HG03378 (cell line): ENCODE results near the gene TPSAB1.
"Not testable (repeated sequence)": the region's sequence is repeated elsewhere in the genome, so short reads cannot be mapped to it uniquely, and the experiment has no call there.

Experiments
- ATAC-seq: cut with Tn5 transposase; IDR thresholded peaks from one replicate; pipeline ENCODE4 v1.9.1; 2021; ENCODE audit warnings: mild to moderate bottlenecking, moderate library complexity; ENCODE audit not compliant: unreplicated experiment

The TPSAB1 gene

GRCh38 chr16:1222553-1223354, 17.8 kb upstream of the TPSAB1 start:
- ATAC-seq: no peak

GRCh38 chr16:1223355-1224214, 16.9 kb upstream of the TPSAB1 start:
- ATAC-seq: no peak

- ATAC-seq: no peak
Measured at GRCh38 chr16:1224558-1224957, 15.9 kb upstream of the TPSAB1 start.

- ATAC-seq: no peak
Measured at GRCh38 chr16:1225051-1225451, 15.5 kb upstream of the TPSAB1 start, which contains the start of gene TPSG1. Gene TPSG1, minus strand, starts transcription at chr16:1225268. Its CDS starts 16 bp downstream, at chr16:1225252.

- not testable (repeated sequence) for ATAC-seq
Measured at GRCh38 chr16:1225728-1226311, 14.7 kb upstream of the TPSAB1 start.

GRCh38 chr16:1226692-1227091, 13.8 kb upstream of the TPSAB1 start:
- not testable (repeated sequence) for ATAC-seq

- ATAC-seq: not testable (repeated sequence)
Measured at GRCh38 chr16:1228227-1228626, 12.3 kb upstream of the TPSAB1 start.

GRCh38 chr16:1229476-1229875, 11.0 kb upstream of the TPSAB1 start:
- ATAC-seq: not testable (repeated sequence)

GRCh38 chr16:1230084-1230470, 10.4 kb upstream of the TPSAB1 start, which contains the start of gene TPSB2:
Gene TPSB2, minus strand, starts transcription at chr16:1230184. Its CDS starts 233 bp downstream, at chr16:1229951.
- ATAC-seq: not testable (repeated sequence)

- ATAC-seq: not testable (repeated sequence)
Measured at GRCh38 chr16:1230471-1231212, 9.9 kb upstream of the TPSAB1 start.

- not testable (repeated sequence) for ATAC-seq
Measured at GRCh38 chr16:1231301-1231700, 9.2 kb upstream of the TPSAB1 start.

GRCh38 chr16:1232049-1232748, 8.3 kb upstream of the TPSAB1 start:
- ATAC-seq: not testable (repeated sequence)

- not testable (repeated sequence) for ATAC-seq
Measured at GRCh38 chr16:1236659-1237058, 3.8 kb upstream of the TPSAB1 start.

- ATAC-seq: no peak
Measured at GRCh38 chr16:1237990-1238389, 2.5 kb upstream of the TPSAB1 start.

- ATAC-seq: not testable (repeated sequence)
Measured at GRCh38 chr16:1238909-1239308, 1.6 kb upstream of the TPSAB1 start.

- ATAC-seq: not testable (repeated sequence)
Measured at GRCh38 chr16:1239575-1239974, 930 bp upstream of the TPSAB1 start.

GRCh38 chr16:1241081-1241480, 576 bp downstream of the TPSAB1 start:
- ATAC-seq: not testable (repeated sequence)

- not testable (repeated sequence) for ATAC-seq
Measured at GRCh38 chr16:1243363-1243762, 2.9 kb downstream of the TPSAB1 start.

- ATAC-seq: not testable (repeated sequence)
Measured at GRCh38 chr16:1243907-1244850, 3.7 kb downstream of the TPSAB1 start.
